ENCODE data around the gene RTCA. TPM values are rescaled to one million over a fixed set of nuclear protein-coding genes. Genes with fewer than 3 reads are reported as not detected.

Gene RTCA
- total RNA-seq, 1 experiment from 2014 or later = 41.7 TPM

- BruUV-seq (replicated peaks) = no TSS peak
- Histone ChIP-seq H3K9me2 (replicated peaks; ENCODE audit: low read length) (no peaks in the 10 kb centered on the region), H3K4me3 (ENCODE audit: low read length) (no peak overlapping the region), H3K4me1 (ENCODE audit: insufficient read depth, low read length) (no peaks in the 10 kb centered on the region), H3K4me2 (ENCODE audit: low read length) (no peak overlapping the region), H3K27me3 (ENCODE audit: low read length) (no peaks in the 10 kb centered on the region), H3F3A (ENCODE audit: low read length, unreplicated experiment) (no peaks in the 10 kb centered on the region), H2AFZ (ENCODE audit: low read length) (no peak overlapping the region), H3K9me3 (ENCODE audit: low read length) (no peaks in the 10 kb centered on the region), H3K79me2 (ENCODE audit: low read length) (no peaks in the 10 kb centered on the region), H3K9ac (ENCODE audit: low read length) (no peak overlapping the region), H3K27ac (ENCODE audit: low read length) (no peak overlapping the region), H3K36me3 (ENCODE audit: low read depth, low read length) (no peaks in the 10 kb centered on the region), H4K20me1 (ENCODE audit: low read length) (no peaks in the 10 kb centered on the region)
- ChIA-PET POLR2A (ENCODE audit: unreplicated experiment) (no interaction called here), CTCF (no interaction called here)
- no peak for TF ChIP-seq EZH2 (IDR thresholded peaks at IDR 0.05; ENCODE audit: low read length, unreplicated experiment)
- no peak for TF ChIP-seq CTCF (conservative IDR thresholded peaks at IDR 0.05; ENCODE audit: low read depth, low read length)
- no peak for TF ChIP-seq EZH2phosphoT487 (IDR thresholded peaks at IDR 0.05; ENCODE audit: borderline replicate concordance, low read length)
- DNase-seq (no peak), ATAC-seq (no peak)
- intact Hi-C loops (cut with micrococcal nuclease) = no loop called here
Observed at GRCh38 chr1:100342348-100342747, 76.3 kb downstream of the RTCA start.

Small RNA genes within 50 kb of the gene (microRNA-seq; reads per million reads assigned to microRNA genes)
- not detected for gene MIR553 (ENCODE audit: unreplicated experiment)

Other genes with a start within 250 kb of the RTCA start
- 9.0 and 9.2 TPM in 2 replicates for gene SASS6, start 133.3 kb upstream of the RTCA start, total RNA-seq (2014; rRNA removed)
- gene TRMT13, start 133.1 kb upstream of the RTCA start, total RNA-seq (2014; rRNA removed) = 6.7 and 9.4 TPM in 2 replicates
- 0.84 and 0.86 TPM in 2 replicates for gene LRRC39, start 88.0 kb upstream of the RTCA start, total RNA-seq (2014; rRNA removed)
- 5.1 and 6.1 TPM in 2 replicates for gene DBT, start 16.4 kb upstream of the RTCA start, total RNA-seq (2014; rRNA removed)
- 3.4 and 3.7 TPM in 2 replicates for gene CDC14A, start 86.3 kb downstream of the RTCA start, total RNA-seq (2014; rRNA removed)

Data from PC-3 (cell line).